IMR-90 (cell line): ENCODE results near the gene PMIS2. TPM values are rescaled to one million over a fixed set of nuclear protein-coding genes. Genes with fewer than 3 reads are reported as not detected.

Experiments used
- ATAC-seq: fragments of 200-7000 bp; cut with Tn5 transposase; 2 replicates; pipeline ENCODE4 v1.9.1; 2020; ENCODE audit warnings: low read depth, mild to moderate bottlenecking, moderate library complexity
- BruUV-seq: library from RNA; stranded (reverse); fragments of 400-500 nt; replicated peaks from 2 replicates; lab custom pipeline; 2021; lab: Mats Ljungman, UMichigan
- CTCF ChIA-PET: fragments of 300-600 bp; formaldehyde crosslinking; extraction: SDS; loops from one replicate; lab custom pipeline; 2021; ENCODE audit warnings: antibody characterized with exemption; lab: Yijun Ruan, JAX
- POLR2A ChIA-PET: fragments of 300-600 bp; sonication (Branson Sonifier 250); formaldehyde crosslinking; loops from one replicate; lab custom pipeline; 2022; ENCODE audit warnings: antibody characterized with exemption; ENCODE audit not compliant: unreplicated experiment; lab: Charles Lee
- DNase-seq: peaks from one replicate; pipeline ENCODE4 v3.0.0; 2013
- H2AFZ ChIP-seq: replicated peaks from 2 replicates; pipeline ENCODE3; 2013; ENCODE audit warnings: low read length, mild to moderate bottlenecking; ENCODE audit not compliant: poor library complexity
- H2AK5ac ChIP-seq: 2 replicates; pipeline ENCODE4 v1.6.1; 2013; ENCODE audit warnings: low read depth, low read length, inconsistent platforms
- H2AK9ac ChIP-seq: replicated peaks from 2 replicates; pipeline ENCODE3; 2013; ENCODE audit warnings: mild to moderate bottlenecking, low read depth, low read length, moderate library complexity; ENCODE audit not compliant: poor library complexity
- H2BK120ac ChIP-seq: 2 replicates; pipeline ENCODE4 v1.6.1; 2013; ENCODE audit warnings: low read depth, low read length, inconsistent platforms
- H2BK15ac ChIP-seq: 3 replicates; pipeline ENCODE4 v1.6.1; 2013; ENCODE audit warnings: low read depth, low read length, inconsistent platforms
- H2BK20ac ChIP-seq: 2 replicates; pipeline ENCODE4 v1.6.1; 2013; ENCODE audit warnings: low read depth, mild to moderate bottlenecking, inconsistent platforms, low read length, moderate library complexity
- H2BK5ac ChIP-seq: 2 replicates; pipeline ENCODE4 v1.6.1; 2013; ENCODE audit warnings: mild to moderate bottlenecking, low read depth, low read length, inconsistent platforms; ENCODE audit not compliant: poor library complexity, severe bottlenecking
- H3K14ac ChIP-seq: replicated peaks from 2 replicates; pipeline ENCODE4 v1.6.1; 2013; ENCODE audit warnings: low read depth, low read length, inconsistent platforms
- H3K18ac ChIP-seq: 2 replicates; pipeline ENCODE4 v1.6.1; 2013; ENCODE audit warnings: low read depth, low read length, control low read depth
- H3K23ac ChIP-seq: 2 replicates; pipeline ENCODE4 v1.6.1; 2013; ENCODE audit warnings: low read depth, low read length, inconsistent platforms
- H3K27ac ChIP-seq: 2 replicates; pipeline ENCODE4 v1.5.1; 2013; ENCODE audit warnings: mild to moderate bottlenecking, control low read depth, low read length; ENCODE audit not compliant: insufficient read depth
- H3K27me3 ChIP-seq: 2 replicates; pipeline ENCODE4 v1.6.1; 2013; ENCODE audit warnings: low read length; ENCODE audit not compliant: control insufficient read depth, insufficient read depth
- H3K36me3 ChIP-seq: 2 replicates; pipeline ENCODE4 v1.6.1; 2013; ENCODE audit warnings: low read length, mixed read lengths; ENCODE audit not compliant: control insufficient read depth, insufficient read depth
- H3K4ac ChIP-seq: 2 replicates; pipeline ENCODE4 v1.6.1; 2013; ENCODE audit warnings: low read depth, low read length, inconsistent platforms
- H3K4me1 ChIP-seq: 2 replicates; pipeline ENCODE4 v1.6.1; 2013; ENCODE audit warnings: low read length, mixed read lengths; ENCODE audit not compliant: control insufficient read depth, insufficient read depth
- H3K4me2 ChIP-seq: 2 replicates; pipeline ENCODE4 v1.6.1; 2013; ENCODE audit warnings: low read depth, mild to moderate bottlenecking, control low read depth, low read length, moderate library complexity
- H3K4me3 ChIP-seq: 2 replicates; pipeline ENCODE4 v1.5.1; 2013; ENCODE audit warnings: low read depth, mild to moderate bottlenecking, control low read depth, low read length, moderate library complexity; ENCODE audit not compliant: insufficient read depth
- H3K56ac ChIP-seq: 2 replicates; pipeline ENCODE4 v1.6.1; 2013; ENCODE audit warnings: low read length, inconsistent platforms; ENCODE audit not compliant: insufficient read depth; ENCODE audit errors: extremely low read depth
- H3K79me1 ChIP-seq, 2 experiments: 2 replicates each; pipeline ENCODE4 v1.6.1; 2013; ENCODE audit warnings: low read length in 2 of 2, inconsistent platforms in 1 of 2, low read depth in 1 of 2
- H3K9ac ChIP-seq: 2 replicates; pipeline ENCODE4 v1.6.1; 2013; ENCODE audit warnings: low read depth, low read length, control low read depth
- H3K9me1 ChIP-seq: 2 replicates; pipeline ENCODE4 v1.6.1; 2013; ENCODE audit warnings: low read length, inconsistent platforms; ENCODE audit not compliant: insufficient read depth
- H3K9me3 ChIP-seq: 2 replicates; pipeline ENCODE4 v1.6.1; 2013; ENCODE audit warnings: low read length; ENCODE audit not compliant: control insufficient read depth, insufficient read depth
- H4K20me1 ChIP-seq: 2 replicates; pipeline ENCODE4 v1.6.1; 2013; ENCODE audit warnings: low read length, inconsistent platforms; ENCODE audit not compliant: insufficient read depth
- H4K5ac ChIP-seq: 2 replicates; pipeline ENCODE4 v1.6.1; 2013; ENCODE audit warnings: mild to moderate bottlenecking, low read depth, low read length, control low read depth
- H4K8ac ChIP-seq, 2 experiments: 2 replicates each; pipeline ENCODE4 v1.6.1; 2013; ENCODE audit warnings: low read depth in 2 of 2, low read length in 2 of 2, control low read depth in 1 of 2, inconsistent platforms in 1 of 2
- H4K91ac ChIP-seq: 2 replicates; pipeline ENCODE4 v1.6.1; 2013; ENCODE audit warnings: low read depth, low read length, inconsistent platforms; ENCODE audit not compliant: insufficient read depth
- CEBPB ChIP-seq: IDR thresholded peaks from 2 replicates; pipeline ENCODE4 v1.6.1; 2012; ENCODE audit warnings: low read depth, low read length, improper control_type of control experiment
- WGBS, 2 experiments: methylation state at CpG; one replicate each; pipeline versions ENCODE4 v1.1.5 to v1.1.7; 2013; ENCODE audit warnings: missing lambda C conversion rate in 2 of 2; ENCODE audit not compliant: insufficient read length in 1 of 2; ENCODE audit errors: extremely low coverage in 2 of 2; 5-methylcytosine and 5-hydroxymethylcytosine counted together
- dilution Hi-C: fragments of 300-500 bp; cut with HindIII; formaldehyde crosslinking; loops from one replicate; pipeline ENCODE4 v1.14.3; 2018; ENCODE audit warnings: low sequenced_read_pairs; ENCODE audit not compliant: unreplicated experiment
- in situ Hi-C: fragments of 300-500 bp; cut with MboI; formaldehyde crosslinking; loops from 3 replicates; pipeline ENCODE4 v1.14.3; 2019; ENCODE audit warnings: low sequenced_read_pairs, inconsistent platforms, mixed read lengths
- intact Hi-C: fragments of 100-400 bp; cut with micrococcal nuclease; formaldehyde crosslinking; loops from 2 replicates; pipeline ENCODE4 v1.10.0; 2022
- polyA plus RNA-seq, 3 experiments: library from polyadenylated mRNA; depleted of rRNA; stranded (reverse); fragments of >200 nt; gene quantifications; 2 replicates each; pipeline ENCODE4 v1.2.3, GENCODE V29; 2012; ENCODE audit warnings: low replicate concordance in 1 of 3
- total RNA-seq: library from RNA; depleted of rRNA; stranded (reverse); fragments of >200 nt; gene quantifications from 2 replicates; pipeline ENCODE4 v1.2.3, GENCODE V29; 2012
- TF ChIP-seq, protein P1 (sequence below): fragments of 150-350 bp; IDR thresholded peaks from 2 replicates; pipeline ENCODE4 v1.6.1; 2016; ENCODE audit warnings: low read depth, mild to moderate bottlenecking, low read length, moderate library complexity, borderline replicate concordance

The PMIS2 gene
- total and polyA plus RNA-seq, 2 of the 4 experiments (the other 2 are of a cell fraction): not detected

DNA sequence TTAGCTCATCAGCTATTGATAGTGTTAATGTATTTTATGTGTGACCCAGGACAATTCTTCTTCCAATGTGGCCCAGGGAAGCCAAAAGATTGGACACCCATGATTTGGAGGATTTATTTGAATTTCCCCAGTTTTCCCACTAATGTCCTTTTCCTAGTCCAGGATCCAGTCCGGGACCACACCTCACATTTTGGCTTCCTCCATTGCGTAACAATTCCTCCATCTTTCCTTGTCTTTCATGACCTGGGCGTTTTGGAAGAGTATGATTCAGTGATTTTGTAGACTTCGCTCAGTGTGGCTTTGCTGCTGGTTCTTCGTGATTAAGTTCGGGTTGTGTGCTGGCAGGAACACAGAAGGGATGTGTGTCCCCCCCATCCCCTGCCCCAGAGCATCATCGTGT is 19.2 kb upstream of the PMIS2 start:
- dilution Hi-C loops: no loop called here
- Histone ChIP-seq H3K4ac (no peak overlapping the region), H2BK20ac (no peak overlapping the region), H3K4me2 (no peak overlapping the region), H3K27me3 (peaks cover 12% of the 10 kb centered on the region), H3K36me3 (no peaks in the 10 kb centered on the region), H4K91ac (no peak overlapping the region), H2BK5ac (no peak overlapping the region), H3K79me1 (no peaks in the 10 kb centered on the region), H3K9ac (no peak overlapping the region), H3K4me1 (no peaks in the 10 kb centered on the region), H3K27ac (no peak overlapping the region), H4K20me1 (no peaks in the 10 kb centered on the region), H3K9me3 (no peaks in the 10 kb centered on the region), H3K56ac (no peak overlapping the region), H2BK15ac (no peak overlapping the region), H3K18ac (no peak overlapping the region), H4K5ac (no peak overlapping the region), H2AK5ac (no peak overlapping the region), H3K4me3 (no peak overlapping the region), H3K9me1 (no peaks in the 10 kb centered on the region), H4K8ac (no peak overlapping the region), H2AFZ (peak overlapping the region; percentile 21), H2AK9ac (no peak overlapping the region), H3K14ac (no peak overlapping the region), H3K23ac (no peak overlapping the region), H2BK120ac (no peak overlapping the region)
- no TSS peak for BruUV-seq
- intact Hi-C loops: no loop called here
- ChIA-PET POLR2A (no interaction called here), CTCF (no interaction called here)
- TF ChIP-seq CEBPB: peak; percentile 77
- TF ChIP-seq, protein P1, sequence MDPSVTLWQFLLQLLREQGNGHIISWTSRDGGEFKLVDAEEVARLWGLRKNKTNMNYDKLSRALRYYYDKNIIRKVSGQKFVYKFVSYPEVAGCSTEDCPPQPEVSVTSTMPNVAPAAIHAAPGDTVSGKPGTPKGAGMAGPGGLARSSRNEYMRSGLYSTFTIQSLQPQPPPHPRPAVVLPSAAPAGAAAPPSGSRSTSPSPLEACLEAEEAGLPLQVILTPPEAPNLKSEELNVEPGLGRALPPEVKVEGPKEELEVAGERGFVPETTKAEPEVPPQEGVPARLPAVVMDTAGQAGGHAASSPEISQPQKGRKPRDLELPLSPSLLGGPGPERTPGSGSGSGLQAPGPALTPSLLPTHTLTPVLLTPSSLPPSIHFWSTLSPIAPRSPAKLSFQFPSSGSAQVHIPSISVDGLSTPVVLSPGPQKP: no peak
- no CpG with 5 or more reads among the region's 7 CpGs for WGBS, 2 experiments
- DNase-seq (no peak), ATAC-seq (no peak)
- in situ Hi-C loops: no loop called here
